CD4-positive, alpha-beta T cell treated with Interleukin-6 for 4 hours (primary cell): ENCODE data around the gene IQCN.

Experiments used
- DNase-seq: peaks from one replicate; pipeline ENCODE4 v3.0.0-alpha.2; 2020; ENCODE audit warnings: mixed read lengths

Gene IQCN, protein sequence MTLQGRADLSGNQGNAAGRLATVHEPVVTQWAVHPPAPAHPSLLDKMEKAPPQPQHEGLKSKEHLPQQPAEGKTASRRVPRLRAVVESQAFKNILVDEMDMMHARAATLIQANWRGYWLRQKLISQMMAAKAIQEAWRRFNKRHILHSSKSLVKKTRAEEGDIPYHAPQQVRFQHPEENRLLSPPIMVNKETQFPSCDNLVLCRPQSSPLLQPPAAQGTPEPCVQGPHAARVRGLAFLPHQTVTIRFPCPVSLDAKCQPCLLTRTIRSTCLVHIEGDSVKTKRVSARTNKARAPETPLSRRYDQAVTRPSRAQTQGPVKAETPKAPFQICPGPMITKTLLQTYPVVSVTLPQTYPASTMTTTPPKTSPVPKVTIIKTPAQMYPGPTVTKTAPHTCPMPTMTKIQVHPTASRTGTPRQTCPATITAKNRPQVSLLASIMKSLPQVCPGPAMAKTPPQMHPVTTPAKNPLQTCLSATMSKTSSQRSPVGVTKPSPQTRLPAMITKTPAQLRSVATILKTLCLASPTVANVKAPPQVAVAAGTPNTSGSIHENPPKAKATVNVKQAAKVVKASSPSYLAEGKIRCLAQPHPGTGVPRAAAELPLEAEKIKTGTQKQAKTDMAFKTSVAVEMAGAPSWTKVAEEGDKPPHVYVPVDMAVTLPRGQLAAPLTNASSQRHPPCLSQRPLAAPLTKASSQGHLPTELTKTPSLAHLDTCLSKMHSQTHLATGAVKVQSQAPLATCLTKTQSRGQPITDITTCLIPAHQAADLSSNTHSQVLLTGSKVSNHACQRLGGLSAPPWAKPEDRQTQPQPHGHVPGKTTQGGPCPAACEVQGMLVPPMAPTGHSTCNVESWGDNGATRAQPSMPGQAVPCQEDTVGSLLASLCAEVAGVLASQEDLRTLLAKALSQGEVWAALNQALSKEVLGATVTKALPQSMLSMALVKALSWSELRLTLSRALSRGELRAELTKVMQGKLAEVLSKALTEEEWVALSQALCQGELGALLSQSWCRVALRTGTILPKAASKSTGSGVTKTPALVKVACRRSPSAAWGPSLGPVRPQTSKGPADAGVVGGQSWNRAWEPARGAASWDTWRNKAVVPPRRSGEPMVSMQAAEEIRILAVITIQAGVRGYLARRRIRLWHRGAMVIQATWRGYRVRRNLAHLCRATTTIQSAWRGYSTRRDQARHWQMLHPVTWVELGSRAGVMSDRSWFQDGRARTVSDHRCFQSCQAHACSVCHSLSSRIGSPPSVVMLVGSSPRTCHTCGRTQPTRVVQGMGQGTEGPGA (N-terminal part only)

DNA sequence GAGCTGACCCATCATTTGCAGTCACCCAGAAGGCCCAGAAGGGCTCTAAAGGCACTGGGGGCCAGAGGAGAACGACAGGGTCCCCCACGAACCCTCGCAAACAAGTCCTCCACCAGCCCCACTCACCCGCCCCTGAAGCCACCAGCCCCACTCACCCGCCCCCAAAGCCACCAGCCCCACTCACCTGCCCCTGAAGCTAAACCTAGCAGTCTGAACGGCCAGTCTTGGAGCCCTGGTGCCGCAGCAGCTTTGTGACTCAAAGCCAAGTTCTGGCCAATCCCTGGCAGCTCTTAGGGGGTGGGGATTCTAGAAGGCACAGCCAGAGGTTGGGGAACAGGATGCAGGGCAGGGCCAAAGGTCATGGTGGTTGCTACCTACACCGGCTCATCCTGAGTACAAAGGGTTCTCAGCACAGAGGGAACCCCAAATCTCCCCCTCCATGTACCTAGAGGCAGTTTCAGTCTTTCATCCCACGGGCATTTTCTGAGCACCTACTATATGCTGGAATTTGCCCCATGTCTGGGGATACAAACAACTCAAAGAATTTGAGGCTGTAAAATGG is at the start of gene IQCN:
Gene IQCN, minus strand, starts transcription at position 234 of the 562 bp plus-strand sequence. CDS start 4,974 bp downstream, outside the sequence.
- DNase-seq: no peak

DNA sequence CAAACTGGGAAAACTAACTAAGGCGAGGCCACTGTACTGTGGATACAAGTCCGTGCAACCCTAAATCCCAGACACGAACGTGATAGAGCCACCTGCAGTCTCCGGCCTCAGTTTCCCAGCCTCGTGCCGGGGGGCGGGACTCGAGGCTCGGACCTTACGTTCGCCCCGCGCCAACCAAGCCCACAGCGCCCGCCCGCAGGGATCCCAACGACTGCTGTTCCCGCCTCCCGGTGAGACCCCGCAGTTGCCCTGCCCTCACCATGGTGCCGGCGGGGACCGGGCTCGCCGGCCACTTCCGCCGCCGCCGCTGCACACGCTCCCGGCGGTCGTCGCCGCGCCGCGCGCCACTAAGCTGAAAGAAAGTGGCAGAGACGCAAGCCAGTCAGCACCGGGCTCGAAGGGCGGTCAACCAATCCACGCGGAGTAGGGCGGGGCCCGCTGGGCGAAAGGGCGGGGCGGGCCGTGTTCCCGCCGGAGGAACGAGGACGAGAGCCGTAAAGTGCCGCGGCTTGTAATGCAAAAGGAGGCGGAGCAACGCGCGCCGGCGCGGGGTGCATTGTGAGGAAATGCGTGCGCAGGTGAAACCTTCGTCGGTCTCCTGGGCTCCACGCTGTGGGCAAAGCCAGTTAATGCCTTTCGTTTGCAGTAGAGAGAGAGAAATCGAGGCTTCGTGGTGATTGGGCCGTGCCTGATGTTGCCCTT is 48.7 kb upstream of the IQCN start, which contains the start of gene LSM4:
Gene LSM4, minus strand, starts transcription at position 318 of the 702 bp plus-strand sequence. Its CDS starts 56 bp downstream, at position 262.
- peak; percentile 100 for DNase-seq

DNA sequence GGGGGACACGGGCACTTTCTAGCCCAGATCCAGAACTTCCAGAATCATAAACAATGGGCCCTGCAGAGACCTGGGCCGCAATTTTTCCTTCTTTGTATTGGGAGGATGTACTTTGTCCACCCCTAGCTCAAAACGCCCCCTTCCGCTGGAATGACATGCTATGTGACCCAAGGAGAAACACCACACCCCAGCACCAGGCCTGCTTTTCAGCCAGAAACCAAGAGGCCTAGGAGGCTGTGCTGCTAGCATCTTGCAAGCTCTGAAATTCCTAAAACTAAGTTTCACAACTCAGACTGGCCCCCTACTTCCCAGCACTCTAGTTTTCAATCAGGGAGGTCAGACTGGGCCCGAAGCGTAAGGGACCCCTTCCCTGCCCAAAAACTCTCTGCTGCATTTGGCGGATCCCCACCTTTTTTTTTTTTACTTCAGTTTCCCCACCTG is 48.1 kb upstream of the IQCN start:
- DNase-seq: peak; percentile 39

DNA sequence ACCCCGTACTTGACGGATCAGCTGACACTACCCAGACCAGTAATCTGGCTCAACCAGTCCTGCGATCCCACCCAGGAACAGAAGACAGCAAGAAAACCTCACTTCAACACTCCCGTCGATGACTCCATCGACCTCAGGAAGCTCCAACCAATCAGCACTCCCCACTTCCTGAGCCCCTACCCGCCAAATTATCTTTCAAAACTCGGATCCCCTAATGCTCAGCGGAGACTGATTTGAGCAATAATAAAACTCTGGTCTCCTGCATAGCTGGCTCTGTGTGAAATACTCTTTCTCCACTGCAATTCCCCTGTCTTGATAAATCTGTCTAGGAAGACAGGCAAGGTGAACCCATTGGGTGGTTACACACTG is 47.5 kb upstream of the IQCN start:
- peak; percentile 40 for DNase-seq

DNA sequence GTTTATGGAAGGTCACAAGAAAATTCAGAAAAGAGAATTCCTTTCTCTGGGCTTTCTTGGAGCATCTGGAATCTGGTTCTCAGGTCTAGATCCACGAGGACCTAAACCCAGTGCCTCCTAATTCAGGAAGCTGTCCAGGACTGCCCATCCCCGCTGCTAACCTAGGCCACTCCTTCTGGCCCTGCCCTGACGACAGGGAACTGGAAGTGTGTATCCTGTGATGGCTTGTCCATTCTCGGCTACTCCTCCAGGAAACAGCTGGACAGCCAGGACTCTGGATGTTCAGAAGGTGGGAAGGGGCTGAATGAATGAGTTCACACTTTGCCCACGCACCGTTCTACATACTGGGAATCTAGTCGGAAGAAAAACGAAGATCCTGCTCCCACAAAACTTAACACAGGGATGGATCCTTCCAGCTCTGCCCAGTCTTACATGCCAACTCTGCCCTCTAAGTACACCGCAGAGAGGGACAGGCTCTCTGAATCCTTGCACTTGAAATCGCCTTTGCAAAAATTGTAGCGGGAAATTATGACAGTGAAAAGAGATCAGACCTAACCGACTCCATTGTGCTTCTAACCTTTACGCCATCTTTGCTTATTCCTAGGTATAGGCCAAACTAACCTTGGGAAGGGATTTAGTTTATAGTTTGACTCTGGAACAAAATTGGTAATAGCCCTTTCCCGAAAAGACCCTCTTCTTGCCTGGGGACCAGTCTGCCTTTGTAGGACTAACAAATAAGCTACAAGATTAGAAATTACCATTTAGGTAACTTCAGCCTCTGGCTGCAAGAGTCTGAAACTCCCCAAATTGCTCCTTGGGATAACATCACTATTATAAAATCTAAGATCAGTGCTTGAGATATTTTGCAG is 46.8 kb upstream of the IQCN start:
- DNase-seq: no peak

DNA sequence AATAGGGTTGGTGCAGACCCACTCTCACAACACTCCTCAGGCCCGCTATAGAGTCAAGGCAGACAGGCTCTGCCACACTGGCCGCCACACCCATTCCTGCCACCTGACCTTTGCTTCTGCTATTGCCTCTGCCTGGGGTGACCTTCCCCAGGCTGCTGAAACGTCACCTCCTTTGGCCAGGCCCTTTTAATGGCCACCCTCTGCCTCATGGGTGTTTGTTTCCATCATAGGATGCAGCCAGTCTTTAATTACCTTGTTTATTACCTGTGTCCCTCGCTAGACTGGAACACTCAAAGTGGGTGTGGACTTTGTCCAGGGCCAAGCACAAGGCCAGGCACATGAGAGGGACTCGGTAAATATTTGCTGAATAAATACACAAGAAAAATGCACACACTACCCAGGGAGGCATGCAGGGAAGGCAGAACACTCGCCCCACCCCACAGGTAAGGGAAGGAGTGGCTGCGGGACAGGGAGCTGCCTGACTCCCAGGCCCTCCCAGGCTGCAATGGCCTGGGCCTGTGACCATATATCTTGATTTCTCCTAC is 45.4 kb upstream of the IQCN start:
- no peak for DNase-seq

DNA sequence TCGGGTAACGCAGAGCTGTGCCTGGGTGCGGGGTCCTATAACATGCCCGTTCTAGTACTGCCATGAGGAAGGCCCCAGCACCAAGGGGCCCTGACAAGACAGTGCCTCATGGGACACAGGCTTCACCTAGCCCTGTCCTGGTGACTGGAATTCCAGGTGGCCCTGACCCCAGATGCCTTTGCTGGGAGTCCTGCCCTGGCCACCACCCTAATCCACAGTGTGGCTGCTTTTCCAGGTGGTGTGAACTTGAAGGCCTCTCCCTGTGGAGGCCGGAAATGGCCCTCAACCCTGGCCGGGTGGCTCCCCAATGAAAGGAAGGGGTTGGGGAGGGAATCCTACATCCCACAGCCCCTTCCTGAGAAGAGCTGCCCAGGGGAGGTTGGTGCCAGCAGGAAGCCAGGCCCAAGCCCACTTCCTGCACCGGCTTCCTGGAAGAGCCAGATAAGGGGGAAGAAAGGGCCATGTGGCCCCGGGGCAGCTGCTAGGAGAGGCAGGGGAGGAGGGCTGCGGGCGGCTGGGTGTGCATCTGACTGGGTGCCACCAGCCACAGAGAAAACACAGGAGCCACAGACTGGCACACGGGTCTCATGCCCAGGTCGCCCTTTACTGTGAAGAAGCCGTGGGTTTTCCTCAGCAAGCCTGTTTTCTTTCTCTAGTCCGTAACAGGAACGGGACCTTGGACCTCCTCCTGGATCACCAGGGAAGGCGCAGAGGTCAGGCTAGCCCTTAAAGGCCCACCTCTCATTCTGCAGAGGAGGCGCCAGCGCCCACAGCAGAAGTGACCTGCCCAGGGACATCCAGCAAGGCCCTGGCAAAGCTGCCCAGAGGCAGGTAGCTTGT is 43.9 kb upstream of the IQCN start:
- DNase-seq: peak; percentile 70

DNA sequence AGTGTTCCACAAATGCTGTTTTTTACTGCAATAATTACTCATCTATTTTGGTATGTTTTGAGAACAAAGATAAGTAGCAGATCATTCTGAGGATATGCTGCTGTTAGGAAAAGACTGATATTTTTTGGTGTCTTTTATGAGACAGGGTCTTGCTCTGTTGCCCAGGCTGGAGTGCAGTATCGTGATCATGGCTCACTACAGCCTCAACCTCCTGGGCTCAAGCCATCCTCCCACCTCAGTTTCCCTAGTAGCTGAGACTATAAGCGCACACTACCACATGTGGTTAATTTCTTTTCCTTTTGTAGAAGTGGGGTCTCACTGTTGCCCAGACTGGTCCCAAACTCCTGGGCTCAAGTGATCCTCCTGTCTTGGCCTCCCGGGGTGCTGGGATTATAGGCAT is 39.1 kb upstream of the IQCN start:
- DNase-seq: no peak

DNA sequence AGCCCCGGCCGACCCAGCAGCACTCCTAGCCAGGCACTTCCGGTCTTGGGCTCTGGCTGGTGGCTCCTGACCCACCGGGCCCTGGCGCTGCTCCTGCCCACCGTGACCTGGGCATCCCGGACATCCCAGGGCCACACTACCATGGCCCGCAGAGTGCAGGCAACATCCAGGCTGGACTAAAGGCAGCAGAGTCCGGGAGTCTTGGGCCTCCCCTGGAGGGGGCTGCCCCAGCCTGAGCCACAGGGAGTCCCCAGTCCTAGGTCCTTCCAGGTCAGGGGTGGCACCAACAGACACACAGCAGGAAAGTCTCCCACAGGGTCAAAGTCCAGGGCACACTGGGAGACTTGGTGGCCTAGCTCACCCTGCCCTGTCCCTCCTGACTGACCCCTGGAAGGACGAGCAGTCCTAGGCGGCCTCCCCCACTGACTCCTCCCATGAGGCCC is 37.9 kb upstream of the IQCN start:
- DNase-seq: no peak

DNA sequence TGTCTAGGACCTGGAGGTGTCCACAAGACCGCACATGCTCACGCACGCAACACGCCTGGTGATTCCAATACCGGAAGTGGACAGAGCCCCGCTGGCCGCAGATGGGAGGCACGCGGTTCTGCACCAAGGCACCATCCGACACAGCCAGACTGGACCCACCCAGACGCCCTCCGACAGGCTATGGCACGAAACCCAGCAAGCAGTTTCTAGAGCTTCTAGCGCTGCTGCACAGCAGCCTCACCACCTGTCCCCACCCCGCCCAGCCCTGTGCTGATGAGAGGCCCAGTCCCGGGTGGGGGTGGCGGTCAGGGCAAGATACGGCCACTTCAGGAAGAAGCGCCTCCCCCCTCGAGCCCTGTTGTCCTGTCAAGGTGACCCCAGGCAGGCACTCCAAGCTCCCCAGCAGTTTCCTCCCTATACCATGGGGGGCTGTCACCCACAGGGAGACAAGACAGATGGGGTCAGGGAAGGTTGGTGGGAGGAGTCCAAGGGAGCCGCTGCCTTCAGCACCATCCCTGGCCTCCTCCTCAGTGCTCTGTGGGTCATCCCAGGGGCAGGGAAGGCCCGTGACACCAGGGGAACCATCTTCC is 37.3 kb upstream of the IQCN start:
- no peak for DNase-seq

DNA sequence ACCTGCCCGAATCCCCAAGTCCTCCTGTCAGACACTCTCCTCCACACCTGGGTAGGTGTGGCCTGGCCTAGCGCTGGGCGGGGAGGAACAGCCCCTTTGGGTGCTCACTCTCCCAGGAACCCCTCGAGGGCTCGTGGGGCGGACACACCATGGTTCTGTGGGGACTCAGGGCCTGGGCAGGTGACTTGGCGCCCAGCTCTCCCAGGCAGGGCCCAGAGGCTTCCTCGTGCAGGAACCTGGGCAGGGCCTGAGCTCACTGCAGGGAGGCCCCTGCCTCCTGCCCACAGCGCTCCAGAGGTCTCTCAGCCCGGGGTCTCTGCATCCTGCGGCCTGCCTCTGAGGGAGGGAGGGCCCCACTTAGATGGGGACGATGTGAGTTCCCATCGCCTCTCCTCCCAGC is 36.7 kb upstream of the IQCN start:
- no peak for DNase-seq

DNA sequence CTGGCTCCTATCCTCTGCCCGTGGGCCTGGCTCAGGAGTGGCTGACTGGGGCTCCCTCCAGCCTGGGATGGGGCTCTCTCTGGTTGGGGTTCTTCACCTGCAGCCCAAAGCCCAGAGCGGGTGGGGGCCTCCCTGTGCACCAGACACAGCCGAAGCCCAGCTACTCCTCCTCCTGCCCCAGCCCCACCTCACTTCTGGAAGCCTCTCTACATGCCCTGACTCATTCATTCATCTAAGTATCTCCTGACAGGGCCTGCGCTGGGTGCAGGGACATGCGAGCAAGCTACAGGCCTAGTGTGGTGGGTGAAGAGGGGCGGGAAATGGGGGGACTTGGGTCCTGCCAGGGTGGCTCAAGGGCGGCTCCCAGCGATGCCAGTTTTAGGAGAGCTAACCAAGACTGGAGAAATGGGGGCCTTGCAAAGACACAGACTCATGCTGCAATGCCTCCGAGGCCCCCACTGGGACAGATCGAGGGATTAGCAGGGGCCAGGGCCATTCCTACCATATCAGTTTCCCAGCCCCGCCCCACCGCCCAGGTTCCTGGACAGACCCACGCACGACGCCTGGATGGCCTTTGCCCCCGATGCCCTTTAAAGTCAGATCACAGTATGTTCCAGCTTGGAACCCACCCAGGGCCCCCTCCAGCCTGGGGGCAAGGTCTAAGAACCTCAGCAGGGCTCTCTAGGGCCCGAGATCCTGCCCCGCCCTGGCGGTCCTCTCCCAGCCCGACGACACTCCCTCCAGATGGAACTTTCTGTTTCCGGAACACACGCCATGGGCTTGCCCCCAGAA is 36.1 kb upstream of the IQCN start:
- no peak for DNase-seq

DNA sequence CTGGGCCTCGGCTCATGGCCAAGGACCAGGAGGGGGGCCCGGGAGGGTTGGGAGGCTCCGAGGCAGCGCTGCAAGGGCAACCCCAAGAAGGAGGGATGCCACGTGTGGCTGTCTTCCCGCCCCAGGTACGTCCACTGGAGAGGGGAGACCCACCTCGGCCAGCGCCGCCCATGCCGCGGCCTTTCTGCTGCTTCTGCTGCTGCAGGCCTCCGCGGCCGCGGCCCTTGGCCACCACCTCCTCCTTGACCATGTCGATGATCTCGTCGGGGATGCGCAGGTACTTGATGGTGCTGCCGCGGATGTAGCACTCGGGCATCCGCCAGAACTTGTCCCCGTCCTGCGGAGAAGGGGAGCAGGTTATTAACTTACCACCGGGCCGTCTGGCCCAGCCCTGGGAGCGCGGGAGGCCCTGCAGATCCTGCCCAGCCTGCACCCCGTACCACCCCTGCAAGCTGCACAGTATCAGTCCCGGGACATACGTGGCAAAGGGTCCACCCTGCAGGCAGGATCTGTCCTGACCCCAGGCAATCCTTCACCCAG is 35.3 kb upstream of the IQCN start:
- no peak for DNase-seq

DNA sequence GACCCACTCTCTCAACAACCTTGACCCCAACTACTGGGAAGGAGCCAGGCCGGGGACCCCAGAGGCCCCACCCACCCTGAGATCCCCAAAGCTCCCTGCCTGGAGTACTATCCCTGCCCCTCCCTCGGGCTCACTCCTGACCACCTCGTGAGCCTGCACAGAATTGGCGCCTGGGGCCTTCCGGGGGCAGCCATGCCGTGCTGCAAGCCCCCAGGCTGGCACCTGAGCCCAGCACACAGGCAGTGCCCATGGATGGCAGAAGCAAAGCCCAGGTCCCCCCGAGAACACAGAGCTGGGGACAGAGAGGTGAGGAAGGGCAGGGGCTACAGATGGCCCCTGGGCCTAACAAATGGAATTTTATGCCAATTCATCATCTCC is 34.7 kb upstream of the IQCN start:
- no peak for DNase-seq

DNA sequence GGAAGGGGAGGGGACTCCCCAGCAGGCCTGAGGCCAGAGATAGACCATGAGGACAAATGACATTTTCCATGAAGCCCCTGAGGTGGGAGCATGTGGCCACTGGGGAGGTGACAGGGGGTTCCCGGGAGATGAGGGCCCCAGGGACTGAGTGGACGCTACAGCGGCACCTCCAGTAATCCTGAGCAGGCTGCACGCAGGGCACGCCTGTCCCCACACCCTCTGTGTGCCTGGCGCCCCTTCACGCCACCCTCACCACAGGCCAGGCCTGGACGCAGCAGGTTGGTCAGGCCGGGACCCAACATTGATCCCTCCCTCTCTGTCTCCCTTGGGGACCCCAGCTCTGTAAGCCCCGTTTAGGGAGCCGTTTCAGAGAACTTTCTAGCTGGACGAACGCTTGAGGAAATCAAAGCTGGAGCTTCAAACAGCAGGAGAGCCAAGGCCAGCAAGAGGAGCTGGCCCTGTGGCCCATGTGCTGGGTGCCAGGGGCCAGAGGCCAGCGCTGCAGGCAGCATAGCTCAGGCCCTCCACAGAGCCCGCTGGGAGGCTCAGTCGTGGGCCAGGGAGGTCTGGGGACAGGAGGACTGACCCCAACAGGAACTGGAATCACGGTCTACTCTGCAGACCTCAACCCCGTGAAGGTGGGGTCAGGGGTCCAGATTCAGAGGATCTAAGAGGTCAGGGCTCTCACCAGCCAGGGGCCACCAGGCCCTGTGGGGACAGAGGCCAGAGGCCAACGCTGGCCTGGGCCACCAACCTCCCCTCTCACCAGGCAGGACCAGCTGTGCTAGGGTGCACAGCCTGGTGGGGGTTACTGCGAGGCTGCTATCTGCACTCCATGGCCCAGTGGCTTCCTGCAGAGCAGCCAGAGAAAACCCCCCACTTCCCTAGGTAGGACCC is 34.0 kb upstream of the IQCN start:
- no peak for DNase-seq

DNA sequence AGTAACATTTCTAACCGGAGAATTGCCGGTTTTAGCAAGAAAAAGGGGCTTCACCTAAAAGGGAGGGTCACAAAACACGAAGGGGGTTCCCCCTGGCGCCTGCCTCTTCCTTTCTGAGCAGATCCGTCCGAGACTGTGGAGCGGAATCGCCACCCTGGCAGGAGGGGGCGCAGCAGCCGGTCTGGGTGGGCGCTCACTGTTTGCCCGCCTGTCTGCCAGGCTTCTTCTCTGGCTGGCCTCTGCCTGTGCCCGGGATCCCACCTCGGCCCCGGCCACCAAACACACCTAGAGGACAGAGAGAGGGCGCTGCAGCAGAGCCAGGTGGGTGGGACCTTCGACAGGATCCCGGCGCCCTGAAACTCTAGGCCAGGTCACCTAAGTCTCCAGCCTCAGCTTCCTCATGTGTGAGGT is 33.0 kb upstream of the IQCN start:
- peak; percentile 35 for DNase-seq

DNA sequence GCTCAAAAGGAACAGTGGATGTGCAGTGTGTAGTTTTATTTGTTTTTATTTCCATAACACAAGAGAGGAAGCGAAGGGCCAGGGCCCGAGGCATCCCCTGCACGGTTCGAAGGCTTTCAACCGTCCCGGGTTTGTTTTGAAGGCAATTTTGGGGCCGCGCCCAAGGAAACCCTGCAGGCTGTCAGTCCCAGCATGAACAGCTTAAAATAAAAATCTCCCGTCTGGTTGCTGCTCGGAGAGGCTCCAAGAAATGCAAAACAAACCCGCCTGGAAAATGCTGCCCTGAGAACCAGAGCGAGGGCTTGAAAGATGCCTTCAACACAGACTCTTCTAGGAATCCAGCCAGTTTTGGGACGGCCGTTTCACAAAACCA is 32.6 kb upstream of the IQCN start:
- DNase-seq: peak; percentile 42
